Measurements from ENCODE around the gene TSHB.
"Not testable (repeated sequence)": the region's sequence is repeated elsewhere in the genome, so short reads cannot be mapped to it uniquely, and the experiment has no call there.

Gene TSHB

GRCh38 chr1:115029526-115029925, at the start of gene TSHB:
Gene TSHB, plus strand, starts transcription at chr1:115029826. Its CDS starts 3,537 bp downstream, at chr1:115033363.
- no peak for DNase-seq (ENCODE audit: low spot score)

- no peak for DNase-seq (ENCODE audit: low spot score)
Measured at GRCh38 chr1:114982251-114982650, 47.4 kb upstream of the TSHB start.

GRCh38 chr1:114986286-114986685, 43.3 kb upstream of the TSHB start:
- DNase-seq (ENCODE audit: low spot score), result no peak

GRCh38 chr1:114988095-114988494, 41.5 kb upstream of the TSHB start:
- DNase-seq (ENCODE audit: low spot score), result no peak

GRCh38 chr1:114997510-114998289, 31.9 kb upstream of the TSHB start:
- DNase-seq (ENCODE audit: low spot score), result no peak

DNA sequence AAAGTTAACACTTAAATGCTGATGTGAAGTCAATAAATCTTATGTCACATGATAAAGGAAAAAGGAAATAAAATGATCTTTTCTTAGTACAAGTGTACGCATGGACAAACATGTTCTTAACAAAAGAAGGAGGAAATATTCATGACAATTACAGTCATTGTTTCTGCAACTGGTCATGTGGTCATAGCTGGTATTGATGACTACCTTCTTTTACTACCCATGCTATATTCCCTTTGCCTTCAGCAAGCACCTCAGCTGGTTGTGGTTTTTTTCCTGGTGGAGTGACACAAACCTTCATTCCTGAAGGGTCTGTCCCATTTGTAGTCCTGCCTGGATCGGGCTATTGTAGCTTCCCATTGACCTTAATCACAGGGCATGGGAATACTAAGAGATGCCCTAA, 23.4 kb upstream of the TSHB start:
- no peak for DNase-seq (ENCODE audit: low spot score)

- DNase-seq (ENCODE audit: low spot score), result no peak
Measured at GRCh38 chr1:115012006-115012405, 17.6 kb upstream of the TSHB start.

DNA sequence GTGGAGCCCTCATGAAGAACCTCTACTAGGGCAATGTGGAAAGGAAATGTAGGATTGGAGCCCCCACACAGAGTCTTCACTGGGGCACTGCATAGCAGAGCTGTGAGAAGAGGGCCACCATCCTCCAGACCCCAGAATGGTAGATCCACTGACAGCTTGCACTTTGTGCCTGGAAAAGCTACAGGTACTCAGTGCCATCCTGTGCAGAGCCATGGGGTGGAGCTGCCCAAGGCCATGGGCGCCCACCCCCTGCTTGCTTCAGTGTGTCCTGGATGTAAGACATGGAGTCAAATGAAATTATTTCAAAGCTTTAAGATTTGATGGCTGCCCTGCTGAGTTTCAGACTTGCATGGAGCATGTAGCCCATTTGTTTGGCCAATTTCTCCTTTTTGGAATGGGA, 17.2 kb upstream of the TSHB start:
- DNase-seq (ENCODE audit: low spot score), result no peak

- no peak for DNase-seq (ENCODE audit: low spot score)
Measured at GRCh38 chr1:115013792-115014191, 15.8 kb upstream of the TSHB start.

DNA sequence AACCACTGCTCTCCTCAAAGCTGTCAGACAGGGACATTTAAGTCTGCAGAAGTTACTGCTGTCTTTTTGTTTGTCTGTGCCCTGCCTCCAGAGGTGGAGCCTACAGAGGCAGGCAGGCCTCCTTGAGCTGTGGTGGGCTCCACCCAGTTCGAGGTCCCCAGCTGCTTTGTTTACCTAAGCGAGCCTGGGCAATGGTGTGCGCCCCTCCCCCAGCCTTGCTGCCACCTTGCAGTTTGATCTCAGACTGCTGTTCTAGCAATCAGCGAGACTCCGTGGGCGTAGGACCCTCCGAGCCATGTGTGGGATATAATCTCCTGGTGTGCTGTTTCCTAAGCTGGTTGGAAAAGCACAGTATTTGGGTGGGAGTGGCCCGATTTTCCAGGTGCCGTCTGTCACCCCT, 10.1 kb upstream of the TSHB start:
- DNase-seq (ENCODE audit: low spot score), result not testable (repeated sequence)

- no peak for DNase-seq (ENCODE audit: low spot score)
Measured at GRCh38 chr1:115021145-115021544, 8.5 kb upstream of the TSHB start.

DNA sequence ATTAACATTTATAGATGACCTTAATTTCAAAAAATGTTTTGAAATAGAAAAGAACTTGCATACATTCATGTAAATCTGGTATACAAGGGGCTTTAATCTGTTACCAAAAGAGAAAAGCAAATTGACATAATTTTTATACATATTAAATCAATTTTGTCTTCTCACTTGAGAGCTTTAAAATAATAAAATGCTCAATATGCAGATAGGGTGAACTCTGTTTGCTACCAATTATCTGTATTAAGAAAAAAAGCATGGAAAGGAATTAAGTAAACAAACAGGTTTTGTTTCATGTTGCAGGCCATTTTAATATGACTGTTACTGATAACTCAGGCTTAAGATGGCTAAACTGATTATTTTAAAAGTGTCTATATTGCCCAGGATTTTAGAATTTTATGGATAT, 6.0 kb upstream of the TSHB start:
- no peak for DNase-seq (ENCODE audit: low spot score)

GRCh38 chr1:115031595-115031994, 2.0 kb downstream of the TSHB start:
- no peak for DNase-seq (ENCODE audit: low spot score)

DNA sequence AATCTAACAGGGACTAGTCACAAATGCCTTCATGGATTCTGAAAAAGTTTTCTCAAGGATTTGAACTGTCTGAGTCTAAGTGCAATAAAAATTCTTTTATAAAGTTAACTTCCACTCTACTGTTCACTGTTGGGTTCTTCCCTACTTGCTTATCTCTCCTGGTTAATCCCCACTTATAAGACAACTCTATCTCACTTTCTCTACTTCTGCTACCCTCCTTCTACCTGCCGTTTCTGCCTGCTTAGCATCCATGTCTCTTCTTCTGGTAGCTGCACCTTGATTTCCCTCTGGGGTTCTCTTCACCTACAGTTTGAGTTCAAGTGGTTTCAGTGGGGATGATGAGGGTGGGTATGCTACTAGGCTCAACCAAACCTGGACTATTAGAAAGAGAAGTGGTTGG, 6.0 kb downstream of the TSHB start:
- no peak for DNase-seq (ENCODE audit: low spot score)

DNA sequence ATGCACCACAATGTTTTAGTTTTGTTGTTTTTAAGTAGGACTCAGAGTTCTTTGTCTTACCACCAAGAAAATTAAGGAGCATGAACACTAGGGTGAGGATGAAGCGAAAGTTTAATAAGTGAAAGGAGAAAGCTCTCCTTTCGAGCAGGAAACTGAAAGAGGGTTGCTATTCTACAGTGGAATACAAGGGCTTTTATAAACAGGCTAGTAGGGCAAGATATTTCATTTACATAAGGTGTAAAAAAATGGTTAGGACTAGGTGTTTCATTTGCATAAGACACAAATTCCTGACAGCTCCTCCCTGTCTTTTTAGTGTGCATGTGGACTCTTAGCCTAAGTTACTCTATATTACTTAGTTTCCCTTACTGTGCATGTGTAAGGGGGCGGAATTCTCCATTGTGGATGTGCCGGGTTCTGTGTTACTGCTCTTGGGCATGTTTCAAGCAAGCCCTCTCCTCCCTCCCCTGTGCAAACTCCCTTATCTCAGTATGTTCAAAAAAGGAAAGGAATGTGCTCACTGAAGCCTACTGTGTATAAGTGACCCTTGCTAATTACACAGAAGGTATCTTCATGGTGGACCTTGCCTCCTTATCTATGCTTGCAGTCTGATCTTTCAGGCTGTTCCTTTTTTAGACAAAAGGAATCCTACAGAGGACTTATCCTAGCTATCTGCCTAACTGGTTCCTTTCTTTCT, 7.3 kb downstream of the TSHB start:
- no peak for DNase-seq (ENCODE audit: low spot score)

DNA sequence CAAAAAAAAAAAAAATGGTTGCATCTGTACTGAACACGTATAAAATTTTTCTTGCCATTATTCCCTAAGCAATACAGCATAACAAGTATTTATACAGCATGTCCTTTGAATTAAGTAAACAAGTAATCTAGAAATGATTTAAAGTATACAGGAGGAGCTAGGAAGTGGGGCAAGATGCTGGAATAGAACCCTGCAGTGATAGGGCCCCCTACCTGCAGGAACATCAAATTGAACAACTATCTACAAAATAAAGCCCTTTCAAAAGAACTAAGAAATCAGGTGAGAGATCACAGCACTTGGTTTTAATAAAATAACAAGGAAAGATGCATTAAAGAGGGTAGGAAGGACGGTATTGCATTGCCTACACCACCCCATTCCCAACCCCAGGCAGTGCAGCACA, 10.9 kb downstream of the TSHB start:
- no peak for DNase-seq (ENCODE audit: low spot score)

- DNase-seq (ENCODE audit: low spot score), result no peak
Measured at GRCh38 chr1:115041654-115042053, 12.0 kb downstream of the TSHB start.

- no peak for DNase-seq (ENCODE audit: low spot score)
Measured at GRCh38 chr1:115046751-115047150, 17.1 kb downstream of the TSHB start.

DNA sequence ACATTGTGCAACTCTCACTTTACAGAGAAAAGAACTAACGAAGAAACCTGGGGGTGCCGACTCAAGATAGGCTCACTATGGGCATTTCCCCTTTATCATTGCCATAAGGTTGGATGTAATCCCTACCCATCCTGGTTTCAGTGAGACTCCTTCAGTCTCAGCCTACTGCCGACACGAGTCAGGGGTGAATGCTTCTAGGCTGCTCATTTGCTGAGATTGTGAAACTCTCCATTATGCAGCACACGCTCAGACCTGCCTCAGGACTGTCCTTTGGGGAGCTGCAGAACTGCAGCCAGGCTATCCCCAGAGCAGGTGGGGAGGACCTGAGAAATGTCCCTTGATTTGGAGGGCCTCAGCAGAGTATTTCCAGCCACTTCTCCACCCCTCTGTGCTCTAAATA, 22.2 kb downstream of the TSHB start:
- no peak for DNase-seq (ENCODE audit: low spot score)

GRCh38 chr1:115052454-115053083, 22.9 kb downstream of the TSHB start:
- DNase-seq (ENCODE audit: low spot score), result peak; percentile 55

DNA sequence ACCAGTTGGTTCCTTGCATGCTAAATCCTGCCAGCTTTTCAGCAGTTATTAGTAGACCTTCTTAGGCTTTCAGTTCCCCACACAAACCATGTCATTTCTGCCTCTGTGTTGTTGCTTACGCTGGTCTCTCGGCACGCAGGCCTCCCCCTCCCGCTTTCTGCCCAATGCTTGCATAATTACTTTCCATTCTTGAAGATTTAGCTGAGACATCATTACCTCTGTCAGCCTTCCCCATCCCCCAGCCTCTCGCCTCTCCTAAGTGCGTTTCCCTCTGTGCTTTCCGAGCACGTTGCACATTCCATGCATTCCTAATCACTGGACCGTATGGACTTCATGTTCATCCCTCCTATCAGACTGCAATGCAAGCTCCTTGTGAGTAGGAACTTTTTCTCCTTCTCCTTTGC, 26.8 kb downstream of the TSHB start:
- no peak for DNase-seq (ENCODE audit: low spot score)

DNA sequence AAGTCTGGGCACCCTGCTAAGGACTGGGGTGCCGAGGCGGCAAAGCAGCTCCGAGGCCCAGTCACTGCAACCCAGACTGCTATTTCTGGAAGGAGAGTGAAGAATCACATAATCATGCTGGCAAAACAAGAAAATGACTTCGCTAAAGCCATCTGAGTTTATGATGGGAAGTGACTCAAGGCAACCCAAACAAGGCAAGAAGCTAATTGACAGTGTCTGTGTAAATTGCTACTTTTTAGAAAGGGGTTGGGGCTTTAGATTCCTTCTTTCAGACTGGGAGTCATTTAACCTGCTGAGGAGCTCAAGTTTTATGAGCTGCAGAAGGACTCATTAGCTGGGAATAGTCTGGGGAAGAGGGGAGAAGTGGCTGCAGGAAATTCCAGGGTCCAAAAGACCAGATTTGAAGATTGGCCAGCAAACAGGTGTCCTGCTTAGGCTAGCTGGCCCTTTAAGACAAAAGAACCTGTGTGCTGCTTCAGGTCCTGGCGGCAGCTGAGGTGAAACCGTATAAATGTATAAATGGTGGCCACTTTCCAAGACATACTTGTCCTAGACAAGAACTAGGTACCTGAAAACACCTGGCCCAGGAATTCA, 28.1 kb downstream of the TSHB start:
- no peak for DNase-seq (ENCODE audit: low spot score)

- no peak for DNase-seq (ENCODE audit: low spot score)
Measured at GRCh38 chr1:115059316-115059715, 29.7 kb downstream of the TSHB start.
